22Rv1 (cell line): ENCODE data around the gene BBS12.

Experiments
- H3K27ac ChIP-seq: fragments of 450-650 bp; 2 replicates; pipeline ENCODE4 v1.5.1; 2017
- CTCF ChIP-seq: fragments of 450-650 bp; IDR thresholded peaks from 2 replicates; pipeline ENCODE4 v1.5.1; 2017; ENCODE audit warnings: mild to moderate bottlenecking
- ZFX ChIP-seq: fragments of 450-650 bp; IDR thresholded peaks from 2 replicates; pipeline ENCODE4 v1.6.1; 2017; ENCODE audit warnings: antibody characterized with exemption, borderline replicate concordance

BBS12 gene

GRCh38 chr4:122764071-122764820 is 31.7 kb downstream of the BBS12 start:
- H3K27ac ChIP-seq: no peak overlapping the region
- TF ChIP-seq CTCF (no peak), ZFX (no peak)

- H3K27ac ChIP-seq: no peak overlapping the region
- TF ChIP-seq CTCF (no peak), ZFX (no peak)
Observed at GRCh38 chr4:122764821-122765215, 32.3 kb downstream of the BBS12 start.

GRCh38 chr4:122765692-122766352 is 33.3 kb downstream of the BBS12 start:
- TF ChIP-seq ZFX (no peak), CTCF (no peak)
- H3K27ac ChIP-seq: no peak overlapping the region

GRCh38 chr4:122766353-122766705 is 33.8 kb downstream of the BBS12 start:
- H3K27ac ChIP-seq: no peak overlapping the region
- TF ChIP-seq CTCF: no peak
- TF ChIP-seq ZFX: no peak

- no peak overlapping the region for H3K27ac ChIP-seq
- no peak for TF ChIP-seq ZFX
- no peak for TF ChIP-seq CTCF
Observed at GRCh38 chr4:122766950-122767349, 34.4 kb downstream of the BBS12 start.

GRCh38 chr4:122771724-122772123 is 39.2 kb downstream of the BBS12 start:
- no peak overlapping the region for H3K27ac ChIP-seq
- TF ChIP-seq ZFX: no peak
- TF ChIP-seq CTCF: no peak

- H3K27ac ChIP-seq: no peak overlapping the region
- TF ChIP-seq ZFX (no peak), CTCF (no peak)
Observed at GRCh38 chr4:122772311-122772710, 39.8 kb downstream of the BBS12 start.
